SU-DHL-6 (cell line): ENCODE data around the gene CEACAM18.

Source experiments
- EZH2phosphoT487 ChIP-seq: fragments of 200-600 bp; sonication (generic), shearing (Covaris generic); conservative IDR thresholded peaks from 2 replicates; pipeline ENCODE4 v1.6.1; 2018; ENCODE audit warnings: mild to moderate bottlenecking, antibody characterized with exemption, low read length, moderate library complexity, mixed read lengths
- TF ChIP-seq, protein P1 (sequence below): fragments of 200-600 bp; sonication (generic); IDR thresholded peaks from one replicate; pipeline ENCODE4 v1.5.1; 2017; ENCODE audit warnings: antibody characterized with exemption, mild to moderate bottlenecking, low read length, moderate library complexity; ENCODE audit not compliant: insufficient read depth, poor library complexity, severe bottlenecking

DNA sequence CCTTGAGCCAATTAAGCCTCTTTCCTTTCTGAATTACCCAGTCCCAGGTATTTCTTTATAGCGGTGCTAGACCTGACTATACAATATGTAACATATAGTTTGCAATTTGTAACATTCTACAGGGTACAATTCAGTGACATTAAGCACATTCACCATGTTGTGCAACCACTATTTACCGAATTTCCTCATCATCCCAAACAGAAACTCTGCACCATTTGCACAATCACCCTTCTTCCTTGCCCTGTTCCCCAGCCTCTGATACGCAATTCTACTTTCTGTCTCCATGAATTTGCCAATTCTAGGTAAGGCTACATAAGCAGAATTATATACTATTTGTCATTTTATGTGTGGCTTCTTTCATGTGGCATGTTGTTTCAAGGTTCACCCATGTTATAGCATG lies 47.2 kb upstream of the CEACAM18 start:
- TF ChIP-seq, protein P1, sequence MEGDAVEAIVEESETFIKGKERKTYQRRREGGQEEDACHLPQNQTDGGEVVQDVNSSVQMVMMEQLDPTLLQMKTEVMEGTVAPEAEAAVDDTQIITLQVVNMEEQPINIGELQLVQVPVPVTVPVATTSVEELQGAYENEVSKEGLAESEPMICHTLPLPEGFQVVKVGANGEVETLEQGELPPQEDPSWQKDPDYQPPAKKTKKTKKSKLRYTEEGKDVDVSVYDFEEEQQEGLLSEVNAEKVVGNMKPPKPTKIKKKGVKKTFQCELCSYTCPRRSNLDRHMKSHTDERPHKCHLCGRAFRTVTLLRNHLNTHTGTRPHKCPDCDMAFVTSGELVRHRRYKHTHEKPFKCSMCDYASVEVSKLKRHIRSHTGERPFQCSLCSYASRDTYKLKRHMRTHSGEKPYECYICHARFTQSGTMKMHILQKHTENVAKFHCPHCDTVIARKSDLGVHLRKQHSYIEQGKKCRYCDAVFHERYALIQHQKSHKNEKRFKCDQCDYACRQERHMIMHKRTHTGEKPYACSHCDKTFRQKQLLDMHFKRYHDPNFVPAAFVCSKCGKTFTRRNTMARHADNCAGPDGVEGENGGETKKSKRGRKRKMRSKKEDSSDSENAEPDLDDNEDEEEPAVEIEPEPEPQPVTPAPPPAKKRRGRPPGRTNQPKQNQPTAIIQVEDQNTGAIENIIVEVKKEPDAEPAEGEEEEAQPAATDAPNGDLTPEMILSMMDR, result no peak
- TF ChIP-seq EZH2phosphoT487, result no peak
